ENCODE measurements around the gene TERB1. TPM values are rescaled to one million over a fixed set of nuclear protein-coding genes. Genes with fewer than 3 reads are reported as not detected.

TERB1 gene
- total RNA-seq, 2 experiments from 2014 or later = 0.14 TPM; not detected in 1

DNA sequence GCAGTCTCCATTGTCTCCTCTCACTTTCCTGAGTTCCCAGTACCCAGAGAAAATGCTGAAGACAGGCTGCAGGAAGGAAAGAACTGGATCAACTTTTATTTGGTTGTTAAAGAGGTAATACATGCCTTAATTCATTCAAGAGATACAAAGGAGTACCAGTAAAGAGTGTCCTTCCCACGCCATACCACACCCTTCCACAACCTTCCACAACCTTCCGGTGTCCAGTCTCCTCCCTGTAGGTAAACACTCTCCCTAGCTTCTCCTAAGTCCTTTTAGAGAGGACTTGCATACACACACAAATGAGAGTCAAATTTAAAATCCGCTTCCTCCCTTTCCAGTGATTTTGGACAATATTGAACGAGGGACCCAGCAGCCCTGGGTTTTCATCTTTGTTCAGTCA is 40.0 kb upstream of the TERB1 start:
- Mint-ChIP-seq H3K27ac (no peak overlapping the region), H3K9me3 (no peaks in the 10 kb centered on the region), H3K4me3 (no peak overlapping the region), H3K4me1 (ENCODE audit: low read depth) (peaks cover 2% of the 10 kb centered on the region), H3K36me3 (ENCODE audit: low read depth) (no peaks in the 10 kb centered on the region), H3K27me3 (peaks cover 43% of the 10 kb centered on the region)
- TF ChIP-seq CTCF (IDR thresholded peaks at IDR 0.05) = no peak
- ATAC-seq (no peak), DNase-seq (no peak)
- POLR2A ChIA-PET = interaction anchor here (0.7 to 1.1 kb wide), 2 partner anchors 10 to 12 kb away, joined by 3 to 4 read pairs; no protein-coding TSS in a partner anchor
- intact Hi-C loops (cut with micrococcal nuclease) = no loop called here
- CTCF ChIA-PET = interaction anchor here (1.2 to 9.2 kb wide), 4 partner anchors 12 to 31 kb away, joined by 3 to 71 read pairs (median 10); partner anchors contain the start of gene NAE1

DNA sequence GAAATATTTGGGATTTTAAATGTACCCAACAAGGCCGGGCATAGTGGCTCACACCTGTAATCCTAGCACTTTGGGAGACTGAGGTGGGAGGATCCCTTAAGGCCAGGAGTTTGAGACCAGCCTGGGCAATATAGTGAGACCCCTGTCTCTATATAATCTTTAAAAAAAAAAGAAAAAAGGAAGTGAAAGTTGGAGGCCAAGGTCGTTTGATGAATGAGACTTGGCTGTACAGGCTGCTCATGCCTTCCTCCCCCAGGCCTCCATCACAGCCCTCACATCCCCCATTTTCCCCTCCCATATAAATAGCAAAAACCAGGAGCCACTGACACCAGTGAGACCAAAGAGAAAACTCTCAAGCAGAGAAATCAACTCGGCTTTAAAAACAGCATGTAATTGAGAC is 39.5 kb upstream of the TERB1 start:
- CTCF ChIA-PET = interaction anchor here (9.2 kb wide), 1 partner anchor 11 kb away, joined by 71 read pairs; the partner anchor contains the start of gene NAE1
- POLR2A ChIA-PET = no interaction called here

GRCh38 chr16:66834746-66835145 is 33.4 kb upstream of the TERB1 start:
- DNase-seq (no peak), ATAC-seq (no peak)
- H3K27ac Mint-ChIP-seq = no peak overlapping the region
- ChIA-PET POLR2A (interaction anchor here (1.6 kb wide), 1 partner anchor 9 kb away, joined by 5 read pairs; the partner anchor contains the start of gene CA7), CTCF (interaction anchor here (1.0 to 1.8 kb wide), 3 partner anchors 34 to 83 kb away, joined by 4 to 8 read pairs (median 6); partner anchors contain the start of gene DYNC1LI2)
- intact Hi-C loops (cut with micrococcal nuclease) = loop anchor here (5.0 kb wide), 1 partner anchor 33 kb away; no protein-coding TSS in a partner anchor
- H3K4me1 Mint-ChIP-seq (ENCODE audit: low read depth) = peaks cover 5% of the 10 kb centered on the region
- TF ChIP-seq CTCF (IDR thresholded peaks at IDR 0.05) = no peak
- no peaks in the 10 kb centered on the region for H3K9me3 Mint-ChIP-seq
- H3K36me3 Mint-ChIP-seq (ENCODE audit: low read depth) = no peaks in the 10 kb centered on the region
- H3K4me3 Mint-ChIP-seq = no peak overlapping the region
- H3K27me3 Mint-ChIP-seq = peaks cover 9% of the 10 kb centered on the region

More for the DNA sequence above, 39.5 kb upstream of the TERB1 start:
- Mint-ChIP-seq H3K9me3 (no peaks in the 10 kb centered on the region), H3K36me3 (ENCODE audit: low read depth) (no peaks in the 10 kb centered on the region), H3K4me1 (ENCODE audit: low read depth) (peaks cover 2% of the 10 kb centered on the region), H3K4me3 (no peak overlapping the region), H3K27me3 (peaks cover 39% of the 10 kb centered on the region), H3K27ac (no peak overlapping the region)
- no peak for TF ChIP-seq CTCF (IDR thresholded peaks at IDR 0.05)
- intact Hi-C loops (cut with micrococcal nuclease) = no loop called here
- DNase-seq (no peak), ATAC-seq (no peak)

- Mint-ChIP-seq H3K4me1 (ENCODE audit: low read depth) (peaks cover 22% of the 10 kb centered on the region), H3K4me3 (no peak overlapping the region), H3K9me3 (no peaks in the 10 kb centered on the region), H3K36me3 (ENCODE audit: low read depth) (peaks cover 12% of the 10 kb centered on the region), H3K27me3 (peaks cover 1% of the 10 kb centered on the region), H3K27ac (no peak overlapping the region)
- TF ChIP-seq CTCF (IDR thresholded peaks at IDR 0.05) = no peak
- ChIA-PET CTCF (interaction anchor here (1.1 to 11.8 kb wide), 8 partner anchors 8 to 41 kb away, joined by 3 to 214 read pairs (median 3); no protein-coding TSS in a partner anchor), POLR2A (no interaction called here)
- ATAC-seq (no peak), DNase-seq (no peak)
- intact Hi-C loops (cut with micrococcal nuclease) = loop anchor here (5.0 kb wide), 1 partner anchor 35 kb away; no protein-coding TSS in a partner anchor
Measured at GRCh38 chr16:66832661-66833305, 31.4 kb upstream of the TERB1 start.

DNA sequence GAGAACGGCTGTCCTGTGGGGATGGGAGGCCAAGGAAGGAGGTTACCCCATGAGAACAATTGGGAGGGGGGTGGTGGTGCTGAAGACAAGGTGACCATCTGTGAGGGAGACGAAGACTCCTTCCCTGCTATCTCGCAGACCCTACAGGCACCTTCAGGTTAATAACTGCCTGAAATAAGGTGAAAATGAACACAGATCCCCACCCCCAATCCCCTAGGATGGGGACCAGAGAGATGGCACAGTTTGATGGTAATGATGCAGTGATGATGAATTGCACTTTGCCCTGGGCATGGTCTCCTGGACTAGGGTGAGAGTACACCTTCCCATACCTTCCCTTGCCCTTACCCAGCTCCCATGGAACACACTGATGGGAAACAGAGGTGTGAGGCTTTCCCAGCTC is 30.8 kb upstream of the TERB1 start:
- H3K27ac Mint-ChIP-seq = no peak overlapping the region
- CTCF ChIA-PET = interaction anchor here (0.9 to 11.8 kb wide), 8 partner anchors 12 to 135 kb away, joined by 3 to 214 read pairs (median 18); partner anchors contain the start of gene CMTM4
- peaks cover 15% of the 10 kb centered on the region for H3K36me3 Mint-ChIP-seq (ENCODE audit: low read depth)
- H3K4me3 Mint-ChIP-seq = no peak overlapping the region
- DNase-seq (no peak), ATAC-seq (no peak)
- POLR2A ChIA-PET = interaction anchor here (1.2 kb wide), 1 partner anchor 28 kb away, joined by 3 read pairs; no protein-coding TSS in a partner anchor
- peaks cover 25% of the 10 kb centered on the region for H3K4me1 Mint-ChIP-seq (ENCODE audit: low read depth)
- H3K27me3 Mint-ChIP-seq = peaks cover 1% of the 10 kb centered on the region
- no peaks in the 10 kb centered on the region for H3K9me3 Mint-ChIP-seq
- intact Hi-C loops (cut with micrococcal nuclease) = loop anchor here (5.0 kb wide), 1 partner anchor 35 kb away; no protein-coding TSS in a partner anchor
- TF ChIP-seq CTCF (IDR thresholded peaks at IDR 0.05) = no peak
